BJ (cell line): ENCODE measurements around the gene TIAM2. TPM values are rescaled to one million over a fixed set of nuclear protein-coding genes. Genes with fewer than 3 reads are reported as not detected.
A peak's percentile ranks its signal among the peaks of the same experiment; 100 is the strongest.

Experiments used
- CTCF ChIA-PET: fragments of 350-600 bp; formaldehyde crosslinking; extraction: SDS; loops from one replicate; lab custom pipeline; 2021; ENCODE audit warnings: antibody characterized with exemption, inconsistent platforms; lab: Yijun Ruan, JAX
- POLR2A ChIA-PET: fragments of 300-600 bp; sonication (Branson Sonifier 250); formaldehyde crosslinking; extraction: SDS; loops from one replicate; lab custom pipeline; 2021; ENCODE audit warnings: antibody characterized with exemption; lab: Charles Lee
- DNase-seq: peaks from one replicate; pipeline ENCODE4 v3.0.0-alpha.2; 2011; ENCODE audit warnings: low read depth
- H3K27me3 ChIP-seq: 2 replicates; pipeline ENCODE4 v1.6.0; 2011; ENCODE audit warnings: low read length; ENCODE audit not compliant: control insufficient read depth, insufficient read depth
- H3K36me3 ChIP-seq: 2 replicates; pipeline ENCODE4 v1.5.1; 2011; ENCODE audit warnings: low read length; ENCODE audit not compliant: control insufficient read depth, insufficient read depth
- H3K4me3 ChIP-seq: 2 replicates; pipeline ENCODE4 v1.5.1; 2011; ENCODE audit warnings: low read depth, mild to moderate bottlenecking, control low read depth, low read length
- CTCF ChIP-seq: IDR thresholded peaks from 2 replicates; pipeline ENCODE4 v1.5.1; 2011; ENCODE audit warnings: low read depth, mild to moderate bottlenecking, control low read depth, inconsistent platforms, low read length, moderate library complexity; ENCODE audit not compliant: insufficient read depth
- polyA plus RNA-seq: library from polyadenylated mRNA; depleted of rRNA; stranded (reverse); fragments of >200 nt; gene quantifications from 2 replicates; pipeline ENCODE4 v1.2.3, GENCODE V29; 2011

TIAM2 gene
- polyA plus RNA-seq, 1 experiment: 4.6 TPM

GRCh38 chr6:155158030-155158843, 163.1 kb downstream of the TIAM2 start:
- CTCF ChIA-PET: interaction anchor here (0.5 to 1.4 kb wide), 7 partner anchors 36 to 294 kb away, joined by 3 to 5 read pairs (median 4); no protein-coding TSS in a partner anchor
- no peaks in the 10 kb centered on the region for H3K36me3 ChIP-seq
- peak; percentile 70 for DNase-seq
- no peaks in the 10 kb centered on the region for H3K27me3 ChIP-seq
- no peak for TF ChIP-seq CTCF
- POLR2A ChIA-PET: no interaction called here
- no peak overlapping the region for H3K4me3 ChIP-seq

GRCh38 chr6:155162682-155163081, 167.6 kb downstream of the TIAM2 start:
- ChIA-PET CTCF (interaction anchor here (1.1 kb wide), 1 partner anchor 234 kb away, joined by 5 read pairs; no protein-coding TSS in a partner anchor), POLR2A (no interaction called here)
- DNase-seq: no peak
- no peaks in the 10 kb centered on the region; the same call in 1 of the 2 replicates for H3K36me3 ChIP-seq
- H3K27me3 ChIP-seq: no peaks in the 10 kb centered on the region
- TF ChIP-seq CTCF: no peak
- H3K4me3 ChIP-seq: no peak overlapping the region

- POLR2A ChIA-PET: no interaction called here
- Histone ChIP-seq H3K36me3 (no peaks in the 10 kb centered on the region; the same call in 1 of the 2 replicates), H3K4me3 (no peak overlapping the region), H3K27me3 (no peaks in the 10 kb centered on the region)
- TF ChIP-seq CTCF: no peak
- DNase-seq: no peak
- CTCF ChIA-PET: interaction anchor here (1.1 kb wide), 1 partner anchor 235 kb away, joined by 5 read pairs; no protein-coding TSS in a partner anchor
Observed at GRCh38 chr6:155163601-155164000, 168.5 kb downstream of the TIAM2 start.

- ChIA-PET POLR2A (no interaction called here), CTCF (interaction anchor here (0.8 to 1.3 kb wide), 4 partner anchors 9 to 237 kb away, joined by 3 to 4 read pairs (median 4); no protein-coding TSS in a partner anchor)
- Histone ChIP-seq H3K27me3 (no peaks in the 10 kb centered on the region), H3K36me3 (no peaks in the 10 kb centered on the region; the same call in 1 of the 2 replicates), H3K4me3 (no peak overlapping the region)
- no peak for DNase-seq
- no peak for TF ChIP-seq CTCF
Observed at GRCh38 chr6:155165029-155165710, 170.1 kb downstream of the TIAM2 start.

GRCh38 chr6:155170519-155170918, 175.4 kb downstream of the TIAM2 start:
- Histone ChIP-seq H3K27me3 (no peaks in the 10 kb centered on the region), H3K4me3 (no peak overlapping the region), H3K36me3 (no peaks in the 10 kb centered on the region)
- no peak for TF ChIP-seq CTCF
- CTCF ChIA-PET: interaction anchor here (0.8 to 10.3 kb wide), 4 partner anchors 49 to 303 kb away, joined by 3 to 161 read pairs (median 4); no protein-coding TSS in a partner anchor
- POLR2A ChIA-PET: no interaction called here
- DNase-seq: no peak
